Measurements from ENCODE around the gene KCNQ2. TPM values are rescaled to one million over a fixed set of nuclear protein-coding genes. Genes with fewer than 3 reads are reported as not detected.

KCNQ2 gene
- total RNA-seq, 1 donor from 2014 or later = 39.5 TPM

DNA sequence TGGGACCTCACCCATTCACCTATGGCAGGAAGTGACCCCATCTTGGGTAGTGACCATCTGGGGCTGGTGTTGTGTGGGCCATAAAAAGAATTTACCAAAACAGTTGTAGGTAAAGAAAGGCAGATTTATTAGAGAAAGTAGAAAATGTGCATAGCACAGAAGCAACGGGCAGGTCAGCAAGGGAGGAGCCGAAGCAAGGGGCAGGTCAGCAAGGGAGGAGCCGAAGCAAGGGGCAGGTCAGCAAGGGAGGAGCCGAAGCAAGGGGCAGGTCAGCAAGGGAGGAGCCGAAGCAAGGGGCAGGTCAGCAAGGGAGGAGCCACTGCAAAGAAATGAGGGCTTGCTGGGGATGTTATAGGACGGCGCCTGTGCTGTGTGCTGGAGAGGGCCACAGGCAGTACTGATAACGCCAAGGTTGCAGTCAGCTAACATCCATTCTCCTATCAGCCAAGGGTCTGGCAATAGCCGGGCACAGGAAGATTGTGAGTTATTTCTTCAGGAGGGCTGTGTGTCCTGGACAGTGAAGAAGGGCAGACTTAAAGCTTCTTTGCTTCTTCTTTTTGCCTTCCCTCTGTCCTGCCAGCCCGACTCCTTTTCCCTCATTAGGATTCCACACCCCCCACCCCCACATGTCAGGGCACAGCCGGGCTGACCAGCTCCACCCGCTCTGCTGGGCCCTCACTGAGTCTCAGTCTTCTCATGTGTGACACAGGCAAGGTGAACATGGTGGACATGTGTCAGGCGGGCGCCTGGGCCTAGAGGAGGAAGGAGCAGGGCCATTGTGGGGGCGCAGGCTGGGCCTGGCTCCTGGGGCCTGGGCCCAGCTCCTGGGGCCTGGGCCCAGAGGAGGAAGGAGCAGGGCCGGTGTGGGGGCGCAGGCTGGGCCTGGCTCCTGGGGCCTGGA is 79.7 kb downstream of the KCNQ2 start:
- H3K27me3 ChIP-seq = peaks cover 5% of the 10 kb centered on the region
- no peak for DNase-seq (ENCODE audit: low spot score)
- H3K9me3 ChIP-seq (ENCODE audit: low read depth) = no peaks in the 10 kb centered on the region
- Mint-ChIP-seq H3K36me3 (no peaks in the 10 kb centered on the region), H3K27me3 (ENCODE audit: insufficient read depth, low read depth) (peaks cover 19% of the 10 kb centered on the region), H3K27ac (no peak overlapping the region), H3K4me1 (peaks cover 15% of the 10 kb centered on the region), H3K9me3 (peaks cover 21% of the 10 kb centered on the region), H3K4me3 (no peak overlapping the region)
- H3K4me2 ChIP-seq = no peak overlapping the region
- H3K9ac ChIP-seq = no peak overlapping the region
- H3F3A ChIP-seq (ENCODE audit: low read depth) = peaks cover 4% of the 10 kb centered on the region
- no peak overlapping the region for H3K4me3 ChIP-seq
- H4K20me1 ChIP-seq (ENCODE audit: low read depth) = no peaks in the 10 kb centered on the region
- H3K79me2 ChIP-seq (ENCODE audit: low read depth) = no peaks in the 10 kb centered on the region
- H3K4me1 ChIP-seq = peaks cover 9% of the 10 kb centered on the region
- H3K36me3 ChIP-seq = no peaks in the 10 kb centered on the region
- no peak overlapping the region for H3K27ac ChIP-seq
- TF ChIP-seq EZH2phosphoT487 (IDR thresholded peaks at IDR 0.05) (no peak), EZH2 (IDR thresholded peaks at IDR 0.05) (no peak)
- TF ChIP-seq, protein P1, sequence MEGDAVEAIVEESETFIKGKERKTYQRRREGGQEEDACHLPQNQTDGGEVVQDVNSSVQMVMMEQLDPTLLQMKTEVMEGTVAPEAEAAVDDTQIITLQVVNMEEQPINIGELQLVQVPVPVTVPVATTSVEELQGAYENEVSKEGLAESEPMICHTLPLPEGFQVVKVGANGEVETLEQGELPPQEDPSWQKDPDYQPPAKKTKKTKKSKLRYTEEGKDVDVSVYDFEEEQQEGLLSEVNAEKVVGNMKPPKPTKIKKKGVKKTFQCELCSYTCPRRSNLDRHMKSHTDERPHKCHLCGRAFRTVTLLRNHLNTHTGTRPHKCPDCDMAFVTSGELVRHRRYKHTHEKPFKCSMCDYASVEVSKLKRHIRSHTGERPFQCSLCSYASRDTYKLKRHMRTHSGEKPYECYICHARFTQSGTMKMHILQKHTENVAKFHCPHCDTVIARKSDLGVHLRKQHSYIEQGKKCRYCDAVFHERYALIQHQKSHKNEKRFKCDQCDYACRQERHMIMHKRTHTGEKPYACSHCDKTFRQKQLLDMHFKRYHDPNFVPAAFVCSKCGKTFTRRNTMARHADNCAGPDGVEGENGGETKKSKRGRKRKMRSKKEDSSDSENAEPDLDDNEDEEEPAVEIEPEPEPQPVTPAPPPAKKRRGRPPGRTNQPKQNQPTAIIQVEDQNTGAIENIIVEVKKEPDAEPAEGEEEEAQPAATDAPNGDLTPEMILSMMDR (IDR thresholded peaks at IDR 0.05) = no peak
- no peak overlapping the region for H2AFZ ChIP-seq (replicated peaks)

DNA sequence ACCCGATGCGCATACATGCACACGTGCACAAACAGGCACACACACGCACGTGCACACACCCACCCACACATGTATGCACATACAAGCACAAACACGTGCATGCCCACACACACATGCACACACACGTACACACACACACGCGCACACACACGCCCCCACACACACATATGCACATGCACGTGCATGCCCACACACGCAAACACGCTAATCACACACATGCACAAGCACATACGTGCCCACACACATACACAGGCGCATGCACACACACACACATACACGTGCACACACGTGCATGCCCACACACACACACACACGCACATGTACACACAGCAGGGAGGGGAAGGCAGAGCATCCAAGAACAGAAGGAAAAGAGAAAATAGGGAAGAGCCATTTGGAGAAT is 84.5 kb downstream of the KCNQ2 start:
- Mint-ChIP-seq H3K9me3 (peaks cover 44% of the 10 kb centered on the region), H3K36me3 (peaks cover 3% of the 10 kb centered on the region)
- H3K36me3 ChIP-seq = no peaks in the 10 kb centered on the region

DNA sequence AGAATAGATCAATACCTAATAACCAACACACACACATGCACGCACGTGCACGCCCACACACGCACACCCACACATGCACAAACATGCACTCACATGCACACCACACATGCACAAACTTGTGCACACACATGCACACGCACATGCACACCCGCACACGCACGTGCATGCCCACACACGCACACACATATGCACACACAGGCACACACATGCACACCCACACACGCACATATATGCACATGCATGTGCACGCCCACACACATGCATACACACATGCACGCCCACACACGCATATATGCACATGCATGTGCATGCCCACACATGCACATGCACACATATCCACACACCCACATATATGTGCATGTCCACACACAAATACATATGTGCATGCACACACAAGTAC is 85.1 kb downstream of the KCNQ2 start:
- no peaks in the 10 kb centered on the region for H3K79me2 ChIP-seq (ENCODE audit: low read depth)
- Mint-ChIP-seq H3K4me1 (no peaks in the 10 kb centered on the region), H3K36me3 (peaks cover 3% of the 10 kb centered on the region), H3K27ac (no peak overlapping the region), H3K27me3 (ENCODE audit: insufficient read depth, low read depth) (peaks cover 20% of the 10 kb centered on the region), H3K4me3 (no peak overlapping the region), H3K9me3 (peaks cover 44% of the 10 kb centered on the region)
- H3K9ac ChIP-seq = no peak overlapping the region
- no peak overlapping the region for H3K4me2 ChIP-seq
- H3K9me3 ChIP-seq (ENCODE audit: low read depth) = no peaks in the 10 kb centered on the region
- no peaks in the 10 kb centered on the region for H3K4me1 ChIP-seq
- H2AFZ ChIP-seq (replicated peaks) = no peak overlapping the region
- H4K20me1 ChIP-seq (ENCODE audit: low read depth) = no peaks in the 10 kb centered on the region
- peaks cover 11% of the 10 kb centered on the region for H3F3A ChIP-seq (ENCODE audit: low read depth)
- H3K27ac ChIP-seq = no peak overlapping the region
- TF ChIP-seq EZH2phosphoT487 (IDR thresholded peaks at IDR 0.05) (no peak), EZH2 (IDR thresholded peaks at IDR 0.05) (no peak)
- TF ChIP-seq, protein P1 (IDR thresholded peaks at IDR 0.05) = no peak
- H3K36me3 ChIP-seq = no peaks in the 10 kb centered on the region
- H3K27me3 ChIP-seq = no peaks in the 10 kb centered on the region
- no peak for DNase-seq (ENCODE audit: low spot score)
- H3K4me3 ChIP-seq = no peak overlapping the region

More for the DNA sequence above, 84.5 kb downstream of the KCNQ2 start:
- TF ChIP-seq, protein P1 (IDR thresholded peaks at IDR 0.05) = no peak
- TF ChIP-seq EZH2 (IDR thresholded peaks at IDR 0.05) (no peak), EZH2phosphoT487 (IDR thresholded peaks at IDR 0.05) (no peak)
- H3K9ac ChIP-seq = no peak overlapping the region
- Mint-ChIP-seq H3K27ac (no peak overlapping the region), H3K4me3 (no peak overlapping the region), H3K27me3 (ENCODE audit: insufficient read depth, low read depth) (peaks cover 21% of the 10 kb centered on the region), H3K4me1 (no peaks in the 10 kb centered on the region)
- H3K79me2 ChIP-seq (ENCODE audit: low read depth) = no peaks in the 10 kb centered on the region
- H4K20me1 ChIP-seq (ENCODE audit: low read depth) = no peaks in the 10 kb centered on the region
- no peak overlapping the region for H2AFZ ChIP-seq (replicated peaks)
- DNase-seq (ENCODE audit: low spot score) = no peak
- no peak overlapping the region for H3K4me3 ChIP-seq
- no peak overlapping the region for H3K27ac ChIP-seq
- H3K9me3 ChIP-seq (ENCODE audit: low read depth) = no peaks in the 10 kb centered on the region
- no peaks in the 10 kb centered on the region for H3K4me1 ChIP-seq
- H3K4me2 ChIP-seq = no peak overlapping the region
- H3F3A ChIP-seq (ENCODE audit: low read depth) = peaks cover 11% of the 10 kb centered on the region
- no peaks in the 10 kb centered on the region for H3K27me3 ChIP-seq
